Brain microvascular endothelial cell (primary cell): Measurements from ENCODE around the gene PNPLA3.

Source experiments
- DNase-seq: peaks from one replicate; pipeline ENCODE4 v3.0.0-alpha.2; 2020
- H3K27ac ChIP-seq: fragments of 250-450 bp; sonication (Bioruptor Pico); 2 replicates; pipeline ENCODE4 v1.5.1; 2020; ENCODE audit warnings: mild to moderate bottlenecking, moderate library complexity
- H3K27me3 ChIP-seq: fragments of 250-450 bp; sonication (Bioruptor Pico); replicated peaks from 2 replicates; pipeline ENCODE4 v1.5.1; 2020; ENCODE audit warnings: mild to moderate bottlenecking
- H3K36me3 ChIP-seq: fragments of 250-450 bp; sonication (Bioruptor Pico); replicated peaks from 2 replicates; pipeline ENCODE4 v1.5.1; 2020; ENCODE audit warnings: mild to moderate bottlenecking
- H3K4me3 ChIP-seq: 2 replicates; pipeline ENCODE4 v1.5.1; 2011; ENCODE audit warnings: low read depth, mild to moderate bottlenecking, control low read depth, low read length, moderate library complexity
- CTCF ChIP-seq: IDR thresholded peaks from 2 replicates; pipeline ENCODE4 v1.5.1; 2011; ENCODE audit warnings: low read depth, mild to moderate bottlenecking, moderate library complexity, low read length, control low read depth, inconsistent platforms; ENCODE audit errors: missing control alignments
- in situ Hi-C: cut with HindIII; loops from 2 replicates; pipeline ENCODE4 v1.10.0; 2017; ENCODE audit warnings: low sequenced_read_pairs, low pct_ligation_motif_present

PNPLA3 gene

DNA sequence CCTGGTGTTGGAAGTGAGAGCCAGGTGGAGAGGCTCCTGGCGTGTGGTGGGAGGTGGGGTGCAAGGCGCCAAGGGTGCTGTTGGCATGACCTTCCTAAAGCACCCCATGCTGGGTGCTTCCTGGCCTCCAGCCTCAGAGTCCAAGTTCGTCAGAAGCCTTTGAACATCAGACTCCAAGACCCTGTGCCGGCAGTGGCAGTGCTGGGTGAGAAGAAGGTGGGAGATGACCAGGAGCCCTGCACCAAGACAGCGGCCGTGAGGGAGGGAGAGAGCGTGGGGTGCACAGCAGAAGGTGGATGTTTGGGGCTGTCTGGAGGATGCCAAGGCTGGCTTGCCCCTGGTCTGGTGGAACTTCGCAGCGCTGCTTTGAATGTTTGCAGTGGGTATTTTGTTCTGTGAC is 70.8 kb downstream of the PNPLA3 start:
- Histone ChIP-seq H3K4me3 (no peak overlapping the region), H3K36me3 (peaks cover 53% of the 10 kb centered on the region), H3K27ac (no peak overlapping the region), H3K27me3 (no peaks in the 10 kb centered on the region)
- TF ChIP-seq CTCF = no peak
- in situ Hi-C loops = loop anchor here (25.0 kb wide), 1 partner anchor 93 kb away; no protein-coding TSS in a partner anchor
- DNase-seq = no peak

DNA sequence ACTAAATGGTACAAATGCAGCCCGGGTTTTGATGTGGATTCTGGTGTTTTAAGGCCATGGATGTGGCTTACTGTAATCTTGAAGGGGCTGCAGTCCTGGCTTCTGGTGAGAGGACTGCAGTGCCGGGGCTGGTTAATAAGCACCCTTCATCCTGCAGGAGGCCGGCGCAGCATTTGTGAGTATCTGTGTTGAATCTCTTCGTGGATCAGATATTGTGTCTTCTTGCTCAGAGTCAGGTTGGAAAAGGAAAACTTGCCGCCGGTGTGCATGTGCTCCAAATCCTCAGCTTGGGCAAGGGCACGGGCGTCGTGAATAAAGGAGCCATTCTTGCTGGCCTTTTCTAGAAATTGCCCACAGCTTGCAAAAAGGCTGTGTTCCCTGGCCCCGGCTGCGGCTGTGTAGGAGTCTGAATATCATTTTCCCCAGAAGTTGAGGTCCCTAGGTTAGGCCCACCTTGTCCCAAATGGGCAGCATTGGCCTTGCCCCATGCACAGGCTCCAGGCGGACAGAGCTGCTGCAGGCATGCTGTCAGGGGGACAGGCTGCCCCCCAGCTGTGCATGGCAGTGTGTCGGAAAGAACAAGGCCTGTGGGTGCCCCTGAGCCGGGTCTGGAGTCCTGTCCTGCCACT is 71.6 kb downstream of the PNPLA3 start:
- peaks cover 46% of the 10 kb centered on the region for H3K36me3 ChIP-seq
- no peak overlapping the region for H3K4me3 ChIP-seq
- H3K27me3 ChIP-seq = no peaks in the 10 kb centered on the region
- no peak for DNase-seq
- H3K27ac ChIP-seq = no peak overlapping the region
- in situ Hi-C loops = loop anchor here (25.0 kb wide), 1 partner anchor 92 kb away; no protein-coding TSS in a partner anchor
- TF ChIP-seq CTCF = no peak

DNA sequence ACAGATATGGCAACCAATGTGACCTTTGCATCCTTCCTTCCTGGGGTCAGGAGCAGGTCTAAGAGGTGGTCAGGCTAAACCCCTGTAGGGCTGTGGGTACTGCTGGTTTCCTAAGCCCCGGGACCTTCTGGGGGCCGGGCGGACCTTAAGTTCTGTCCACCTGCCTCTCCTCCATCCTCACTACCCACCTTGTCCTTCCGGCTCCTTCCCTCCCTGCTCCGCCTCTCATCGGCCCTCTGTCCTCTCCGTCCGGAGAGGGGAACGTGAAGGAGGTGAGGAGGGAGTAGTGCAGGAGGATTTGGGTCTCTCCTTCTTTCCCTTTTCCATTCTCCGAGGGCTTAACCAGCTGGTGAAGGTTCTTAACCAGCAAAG is 72.2 kb downstream of the PNPLA3 start:
- no peaks in the 10 kb centered on the region for H3K27me3 ChIP-seq
- no peak overlapping the region for H3K27ac ChIP-seq
- TF ChIP-seq CTCF = no peak
- no peak overlapping the region for H3K4me3 ChIP-seq
- in situ Hi-C loops = loop anchor here (25.0 kb wide), 1 partner anchor 92 kb away; no protein-coding TSS in a partner anchor
- H3K36me3 ChIP-seq = peaks cover 43% of the 10 kb centered on the region
- DNase-seq = no peak

DNA sequence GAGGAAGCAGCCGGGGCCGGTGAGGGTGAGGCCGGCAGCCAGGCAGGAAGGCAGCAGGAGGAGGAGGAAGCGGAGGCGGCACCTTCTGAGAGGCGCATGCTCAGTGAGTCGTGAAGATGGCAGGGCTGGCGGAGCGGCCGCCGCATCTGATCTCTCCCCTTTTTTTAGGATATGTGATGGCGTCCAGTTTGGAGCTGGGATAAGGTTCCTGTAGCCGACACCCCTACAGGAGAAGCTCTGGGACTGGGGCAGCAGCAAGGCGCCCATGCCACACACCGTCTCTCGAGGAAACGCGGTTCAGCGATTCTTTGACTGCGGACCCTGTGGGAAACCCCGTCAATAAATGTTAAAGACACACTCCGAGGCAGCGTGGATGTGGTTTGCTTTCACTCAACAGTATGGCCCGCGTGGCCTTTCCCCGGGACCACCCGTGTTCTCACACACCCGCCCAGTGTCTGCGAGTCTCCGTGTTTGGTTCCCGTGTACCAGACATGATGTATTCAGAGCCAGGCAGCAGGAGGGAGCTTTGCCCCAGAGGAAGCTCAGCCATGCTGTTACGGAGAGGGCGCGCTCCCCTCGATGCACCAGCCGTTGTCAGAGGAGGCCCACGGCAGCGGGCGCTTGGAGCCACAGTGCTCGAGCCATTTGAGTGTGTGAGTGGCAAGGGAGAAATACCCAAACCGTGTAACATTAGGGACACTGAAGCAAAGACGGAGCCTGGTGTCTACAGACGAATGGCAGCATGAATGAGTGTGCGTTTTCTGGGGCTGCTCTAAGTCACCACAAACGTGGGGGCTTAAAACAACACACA is 72.8 kb downstream of the PNPLA3 start:
- no peak for DNase-seq
- in situ Hi-C loops = loop anchor here (25.0 kb wide), 1 partner anchor 91 kb away; no protein-coding TSS in a partner anchor
- no peak for TF ChIP-seq CTCF
- peaks cover 41% of the 10 kb centered on the region for H3K36me3 ChIP-seq
- H3K27me3 ChIP-seq = no peaks in the 10 kb centered on the region
- H3K27ac ChIP-seq = no peak overlapping the region
- no peak overlapping the region for H3K4me3 ChIP-seq

DNA sequence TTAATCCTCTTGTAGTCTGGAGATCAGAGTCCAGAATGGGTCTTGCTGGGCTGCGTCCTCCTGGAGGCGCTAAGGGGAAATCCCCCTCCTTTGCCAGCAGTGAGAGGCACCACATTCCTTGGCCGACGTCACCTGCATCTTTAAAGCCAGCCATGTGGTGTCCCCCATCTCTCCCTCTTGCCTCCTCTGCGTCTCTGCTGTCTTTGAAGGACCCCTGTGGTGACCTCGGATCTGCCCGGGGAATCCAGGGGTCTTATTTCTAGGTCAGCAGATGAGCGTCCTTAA is 73.3 kb downstream of the PNPLA3 start:
- no peaks in the 10 kb centered on the region for H3K27me3 ChIP-seq
- H3K36me3 ChIP-seq = peaks cover 36% of the 10 kb centered on the region
- no peak overlapping the region for H3K4me3 ChIP-seq
- DNase-seq = no peak
- H3K27ac ChIP-seq = no peak overlapping the region
- TF ChIP-seq CTCF = no peak
- in situ Hi-C loops = loop anchor here (25.0 kb wide), 1 partner anchor 90 kb away; no protein-coding TSS in a partner anchor
